T-helper 1 cell treated with Interleukin-12 subunit alpha and Interleukin-12 subunit beta and Interleukin-4 antibody, amounts not matched to agents 30 μg/mL and 1 μg/mL, for 36 hours (primary cell): ENCODE results near the gene IFT22.

Source experiments
- H3K27ac Mint-ChIP-seq: one replicate; pipeline ENCODE4 v1.8.0; 2021; ENCODE audit warnings: mild to moderate bottlenecking, mixed read lengths
- H3K27me3 Mint-ChIP-seq: one replicate; pipeline ENCODE4 v1.8.0; 2021; ENCODE audit warnings: low read depth, mixed read lengths
- H3K36me3 Mint-ChIP-seq: one replicate; pipeline ENCODE4 v1.8.0; 2021; ENCODE audit warnings: low read depth, mixed read lengths
- H3K4me1 Mint-ChIP-seq: one replicate; pipeline ENCODE4 v1.8.0; 2021; ENCODE audit warnings: low read depth, mixed read lengths
- H3K4me3 Mint-ChIP-seq: one replicate; pipeline ENCODE4 v1.8.0; 2021; ENCODE audit warnings: mild to moderate bottlenecking, moderate library complexity, mixed read lengths
- H3K9me3 Mint-ChIP-seq: one replicate; pipeline ENCODE4 v1.8.0; 2021; ENCODE audit warnings: mixed read lengths

The IFT22 gene

DNA sequence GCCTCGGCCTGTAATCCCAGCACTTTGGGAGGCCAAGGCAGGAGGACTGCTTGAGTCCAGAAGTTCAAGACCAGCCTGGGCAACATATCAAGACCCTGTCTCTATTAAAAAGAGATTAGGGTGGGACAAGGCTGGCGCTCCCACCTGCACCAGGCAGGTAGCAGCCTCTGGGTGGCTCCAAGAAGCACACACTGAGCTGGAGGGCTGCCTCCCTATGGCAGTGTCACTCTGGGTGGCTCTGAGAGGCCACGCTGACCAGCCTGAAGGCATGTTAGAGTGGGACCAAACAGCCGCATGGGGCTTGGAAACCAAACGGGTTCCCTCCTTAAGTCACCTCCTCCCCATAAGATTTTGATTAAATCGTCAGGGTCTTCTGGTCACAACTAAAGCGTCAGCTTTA is 21.3 kb upstream of the IFT22 start:
- Mint-ChIP-seq H3K36me3 (no peaks in the 10 kb centered on the region), H3K27me3 (peaks cover 3% of the 10 kb centered on the region), H3K4me1 (no peaks in the 10 kb centered on the region), H3K4me3 (no peak overlapping the region), H3K27ac (no peak overlapping the region), H3K9me3 (no peaks in the 10 kb centered on the region)

DNA sequence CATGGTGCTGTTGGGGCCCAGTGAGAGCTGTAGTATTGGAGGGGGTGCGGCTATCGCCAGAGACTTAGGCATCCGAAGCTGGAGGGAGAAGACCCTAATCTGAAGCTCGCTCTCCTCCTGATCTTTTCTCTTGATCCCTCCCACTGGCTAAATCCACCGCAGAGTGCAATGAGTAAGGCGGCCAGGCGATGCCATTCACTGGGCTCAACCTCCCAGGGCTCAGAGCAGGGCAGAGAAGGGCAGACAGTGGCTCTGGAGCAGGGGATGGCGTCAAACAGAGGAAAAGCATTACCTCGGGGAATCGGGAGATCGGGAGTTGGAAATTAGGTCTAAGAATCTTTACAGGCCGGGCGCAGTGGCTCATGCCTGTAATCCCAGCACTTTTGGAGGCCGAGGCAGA is 18.8 kb upstream of the IFT22 start:
- Mint-ChIP-seq H3K27ac (no peak overlapping the region), H3K4me3 (no peak overlapping the region), H3K9me3 (no peaks in the 10 kb centered on the region)

DNA sequence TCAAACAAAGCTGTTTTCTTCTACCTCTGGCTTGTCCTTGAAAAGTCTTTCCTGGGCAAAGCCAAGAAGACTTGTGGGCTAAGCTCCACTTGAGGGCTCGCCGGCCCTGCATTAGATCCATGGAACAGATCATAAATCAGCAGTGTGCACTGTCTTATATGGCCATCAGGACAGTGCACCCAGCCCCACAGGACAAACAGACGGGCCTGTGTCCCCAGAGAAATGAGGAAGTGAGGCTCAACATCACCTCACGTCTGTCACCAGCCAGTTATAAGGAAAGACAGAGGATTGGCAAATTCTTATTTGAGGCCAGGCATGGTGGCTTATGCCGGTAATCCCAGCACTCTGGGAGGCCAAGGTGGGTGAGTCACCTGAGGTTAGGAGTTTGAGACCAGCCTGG is 12.3 kb upstream of the IFT22 start:
- Mint-ChIP-seq H3K9me3 (no peaks in the 10 kb centered on the region), H3K4me1 (no peaks in the 10 kb centered on the region), H3K27me3 (peaks cover 6% of the 10 kb centered on the region), H3K36me3 (no peaks in the 10 kb centered on the region), H3K27ac (no peak overlapping the region), H3K4me3 (no peak overlapping the region)

More for the DNA sequence above, 18.8 kb upstream of the IFT22 start:
- H3K27me3 Mint-ChIP-seq: peaks cover 9% of the 10 kb centered on the region
- H3K36me3 Mint-ChIP-seq: no peaks in the 10 kb centered on the region
- H3K4me1 Mint-ChIP-seq: no peaks in the 10 kb centered on the region

DNA sequence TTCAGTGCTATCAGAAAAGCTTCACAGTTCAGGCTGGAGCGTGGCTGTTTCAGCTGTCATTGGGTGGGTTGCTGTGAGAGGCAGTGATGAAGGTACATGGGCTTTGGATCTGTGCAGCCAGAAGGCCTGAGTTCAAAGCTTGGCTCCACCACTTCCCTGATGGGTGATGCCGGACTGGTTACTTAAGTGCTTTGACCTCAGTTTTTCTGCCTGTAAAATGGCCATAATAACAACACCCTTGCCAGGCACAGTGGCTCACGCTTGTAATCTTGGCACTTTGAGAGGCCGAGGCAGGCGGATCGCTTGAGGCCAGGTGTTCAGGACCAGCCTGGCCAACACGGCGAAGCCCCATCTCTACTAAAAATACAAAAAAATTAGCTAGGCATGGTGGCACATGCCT is 10.4 kb upstream of the IFT22 start:
- H3K4me1 Mint-ChIP-seq: no peaks in the 10 kb centered on the region
- no peak overlapping the region for H3K4me3 Mint-ChIP-seq
- H3K36me3 Mint-ChIP-seq: no peaks in the 10 kb centered on the region
- H3K9me3 Mint-ChIP-seq: no peaks in the 10 kb centered on the region
- peaks cover 6% of the 10 kb centered on the region for H3K27me3 Mint-ChIP-seq
- H3K27ac Mint-ChIP-seq: no peak overlapping the region

DNA sequence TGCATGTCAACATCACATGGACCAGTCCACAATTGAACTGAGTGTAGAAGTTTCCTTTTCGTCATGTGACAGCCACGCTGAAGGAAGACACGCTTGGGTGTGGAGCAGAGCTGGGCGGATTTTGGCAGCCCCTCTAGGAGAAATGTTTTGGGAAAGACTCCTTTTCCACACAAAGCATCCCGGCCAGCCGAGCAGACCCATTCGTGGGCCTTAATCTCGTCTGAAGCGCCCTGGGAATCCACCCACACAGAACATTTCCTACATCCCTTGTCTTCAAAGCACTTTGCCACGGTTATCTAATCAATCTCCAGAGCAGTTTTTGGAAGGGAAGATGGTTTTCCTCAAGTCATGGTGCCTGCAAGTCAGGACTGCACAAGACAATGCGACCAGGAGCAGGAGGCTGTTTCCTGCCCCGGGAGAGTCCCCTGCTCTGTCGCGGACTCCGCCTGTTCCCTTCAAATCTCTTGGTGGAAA is 8.4 kb upstream of the IFT22 start:
- Mint-ChIP-seq H3K4me3 (no peak overlapping the region), H3K27me3 (no peaks in the 10 kb centered on the region), H3K27ac (no peak overlapping the region), H3K36me3 (no peaks in the 10 kb centered on the region), H3K4me1 (no peaks in the 10 kb centered on the region), H3K9me3 (no peaks in the 10 kb centered on the region)

DNA sequence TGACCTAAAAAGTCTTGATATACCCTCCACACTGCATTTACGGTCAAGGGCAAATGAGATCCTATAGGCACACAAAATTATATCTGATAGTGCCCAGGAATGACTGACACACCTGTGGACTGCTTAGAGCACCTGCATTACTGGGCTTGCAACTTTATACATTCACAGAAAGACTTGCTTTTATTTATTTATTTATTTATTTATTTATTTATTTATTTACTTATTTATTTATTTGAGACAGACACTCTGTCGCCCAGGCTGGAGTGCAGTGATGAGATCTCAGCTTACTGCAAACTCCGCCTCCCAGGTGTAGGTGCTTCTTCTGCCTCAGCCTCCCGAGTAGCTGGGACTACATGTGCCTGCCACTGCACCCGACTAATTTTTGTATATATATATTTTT is 6.5 kb upstream of the IFT22 start:
- Mint-ChIP-seq H3K9me3 (no peaks in the 10 kb centered on the region), H3K36me3 (no peaks in the 10 kb centered on the region), H3K27me3 (peaks cover 4% of the 10 kb centered on the region), H3K4me1 (no peaks in the 10 kb centered on the region), H3K4me3 (no peak overlapping the region), H3K27ac (no peak overlapping the region)

DNA sequence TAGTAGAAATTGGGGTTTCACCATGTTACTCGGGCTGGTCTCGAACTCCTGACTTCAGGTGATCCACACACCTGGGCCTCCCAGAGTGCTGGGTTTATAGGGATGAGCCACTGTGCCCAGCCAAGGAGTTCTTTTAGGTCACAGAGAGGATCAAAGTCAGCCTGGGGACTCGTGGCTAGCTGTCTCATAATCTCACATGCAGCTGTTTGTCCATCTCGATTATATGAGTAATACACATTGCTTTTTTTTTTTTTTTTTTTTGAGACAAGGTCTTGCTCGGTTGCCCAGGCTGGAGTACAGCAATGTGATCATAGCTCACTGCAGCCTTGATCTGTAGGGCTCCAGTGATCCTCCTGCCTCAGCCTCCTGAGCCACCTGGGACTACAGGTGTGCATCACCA is 2.2 kb downstream of the IFT22 start:
- no peak overlapping the region for H3K4me3 Mint-ChIP-seq
- H3K27ac Mint-ChIP-seq: no peak overlapping the region
- H3K4me1 Mint-ChIP-seq: peaks cover 13% of the 10 kb centered on the region
- peaks cover 5% of the 10 kb centered on the region for H3K36me3 Mint-ChIP-seq
- H3K27me3 Mint-ChIP-seq: no peaks in the 10 kb centered on the region
- no peaks in the 10 kb centered on the region for H3K9me3 Mint-ChIP-seq

DNA sequence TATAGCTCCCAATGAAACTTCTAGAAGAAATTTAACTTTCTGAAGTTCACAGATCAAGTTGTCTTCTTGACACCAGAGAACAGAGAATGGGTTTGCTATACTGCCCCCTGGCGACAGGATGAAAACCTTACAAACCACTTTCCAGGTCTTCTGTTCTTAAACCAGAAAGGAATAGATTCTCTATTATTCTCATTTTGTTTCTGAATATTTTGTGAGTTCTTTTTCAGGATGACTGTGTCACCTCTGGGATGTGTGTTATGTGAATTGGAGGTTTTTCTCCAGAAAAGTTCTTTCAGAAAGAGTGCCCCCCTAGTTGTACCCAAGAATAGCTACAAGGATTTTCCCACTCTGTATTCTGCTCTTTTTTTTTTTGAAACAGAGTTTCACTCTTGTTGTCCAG is 6.3 kb downstream of the IFT22 start:
- no peaks in the 10 kb centered on the region for H3K27me3 Mint-ChIP-seq
- H3K27ac Mint-ChIP-seq: no peak overlapping the region
- no peak overlapping the region for H3K4me3 Mint-ChIP-seq
- peaks cover 2% of the 10 kb centered on the region for H3K4me1 Mint-ChIP-seq
- H3K9me3 Mint-ChIP-seq: peaks cover 7% of the 10 kb centered on the region
- H3K36me3 Mint-ChIP-seq: peaks cover 12% of the 10 kb centered on the region

DNA sequence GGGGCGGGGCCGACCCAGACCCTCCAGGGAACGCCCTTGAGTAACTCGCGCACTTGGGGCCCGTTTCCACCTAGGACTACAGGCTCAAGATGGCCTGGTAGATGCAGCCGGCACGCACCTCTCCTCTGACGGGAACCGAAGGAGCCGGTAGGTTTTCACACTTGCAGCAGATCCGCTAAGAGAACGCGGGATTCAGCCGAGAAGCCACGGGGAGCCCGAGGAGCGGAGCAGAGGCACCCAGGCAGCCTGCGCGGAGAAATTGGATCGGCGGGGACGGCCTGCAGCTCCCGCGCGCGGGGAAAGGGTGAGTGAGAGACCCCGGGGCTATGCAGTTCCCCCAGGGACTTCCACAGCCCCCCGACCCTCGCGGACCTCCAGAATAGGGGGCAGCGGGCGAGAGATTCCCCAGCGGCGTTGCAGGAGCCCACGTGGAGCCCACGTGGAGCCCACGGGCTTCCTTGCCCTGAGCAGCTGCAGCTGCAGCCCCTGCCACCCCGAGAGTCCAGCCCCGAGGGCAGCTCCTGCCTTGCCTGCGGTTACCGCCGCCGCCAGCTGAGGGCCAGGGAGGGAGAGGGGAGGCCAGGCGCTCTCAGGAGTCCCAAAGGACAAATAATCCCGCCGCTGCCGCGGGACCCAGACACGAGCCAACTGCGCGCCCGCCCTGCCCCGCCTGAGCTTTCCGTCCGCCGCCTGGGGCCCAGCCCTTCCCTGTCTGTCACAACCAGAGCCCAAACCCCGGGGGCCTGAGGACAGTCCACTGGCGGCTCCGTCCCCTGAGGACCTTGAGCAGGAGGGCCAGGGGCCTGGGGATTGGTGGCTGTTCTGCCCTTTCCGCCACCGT is 13.1 kb downstream of the IFT22 start:
- Mint-ChIP-seq H3K4me3 (peak overlapping the region; percentile 84), H3K9me3 (peaks cover 26% of the 10 kb centered on the region), H3K27ac (peak overlapping the region; percentile 57), H3K36me3 (peaks cover 22% of the 10 kb centered on the region), H3K27me3 (peaks cover 23% of the 10 kb centered on the region), H3K4me1 (peaks cover 3% of the 10 kb centered on the region)

DNA sequence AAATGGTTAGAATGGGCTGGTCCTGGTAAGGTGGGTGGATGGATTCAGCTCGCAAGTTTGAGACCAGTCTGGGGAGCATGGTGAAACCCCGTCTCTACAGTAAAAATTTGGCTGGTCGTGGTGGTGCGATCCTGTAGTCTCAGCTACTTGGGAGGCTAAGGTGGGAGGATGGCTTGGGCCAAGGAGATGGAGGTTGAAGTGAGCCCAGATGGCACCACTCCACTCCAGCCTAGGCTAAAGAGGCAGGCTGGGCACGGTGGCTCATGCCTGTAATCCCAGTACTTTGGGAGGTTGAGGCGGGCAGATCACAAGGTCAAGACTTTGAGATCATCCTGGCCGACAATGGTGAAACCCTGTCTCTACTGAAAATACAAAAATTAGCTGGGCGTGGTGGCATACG is 15.3 kb downstream of the IFT22 start:
- Mint-ChIP-seq H3K27me3 (peaks cover 32% of the 10 kb centered on the region), H3K4me3 (no peak overlapping the region), H3K27ac (no peak overlapping the region), H3K36me3 (peaks cover 21% of the 10 kb centered on the region), H3K4me1 (peaks cover 3% of the 10 kb centered on the region), H3K9me3 (peaks cover 25% of the 10 kb centered on the region)

DNA sequence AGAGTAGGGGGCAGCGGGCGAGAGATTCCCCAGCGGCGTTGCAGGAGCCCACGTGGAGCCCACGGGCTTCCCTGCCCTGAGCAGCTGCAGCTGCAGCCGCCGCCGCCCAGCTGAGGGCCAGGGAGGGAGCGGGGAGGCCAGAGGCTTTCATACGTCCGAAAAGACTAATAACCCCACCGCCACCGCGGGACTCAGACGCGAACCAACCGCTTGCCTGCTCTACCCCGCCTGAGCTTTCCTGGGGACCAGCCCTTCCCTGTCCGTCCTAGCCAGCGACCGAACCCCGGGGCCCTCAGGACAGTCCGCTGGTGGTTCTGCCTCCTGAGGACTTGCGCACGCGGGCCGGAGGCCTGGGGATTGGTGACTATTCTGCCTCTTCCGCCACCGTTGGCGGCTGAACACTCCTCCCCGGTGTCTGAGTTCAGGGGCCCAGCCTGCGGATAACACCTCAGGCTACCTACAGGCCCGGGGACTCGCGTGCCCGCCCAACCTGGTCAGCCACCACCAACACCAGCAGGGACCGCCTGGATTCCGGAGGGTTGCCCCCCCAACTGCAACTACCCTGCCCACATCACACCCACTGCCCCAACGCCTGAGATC is 18.4 kb downstream of the IFT22 start:
- no peak overlapping the region for H3K27ac Mint-ChIP-seq
- peaks cover 6% of the 10 kb centered on the region for H3K4me1 Mint-ChIP-seq
- H3K27me3 Mint-ChIP-seq: peaks cover 49% of the 10 kb centered on the region
- H3K36me3 Mint-ChIP-seq: peaks cover 16% of the 10 kb centered on the region
- no peak overlapping the region for H3K4me3 Mint-ChIP-seq
- H3K9me3 Mint-ChIP-seq: peaks cover 20% of the 10 kb centered on the region

DNA sequence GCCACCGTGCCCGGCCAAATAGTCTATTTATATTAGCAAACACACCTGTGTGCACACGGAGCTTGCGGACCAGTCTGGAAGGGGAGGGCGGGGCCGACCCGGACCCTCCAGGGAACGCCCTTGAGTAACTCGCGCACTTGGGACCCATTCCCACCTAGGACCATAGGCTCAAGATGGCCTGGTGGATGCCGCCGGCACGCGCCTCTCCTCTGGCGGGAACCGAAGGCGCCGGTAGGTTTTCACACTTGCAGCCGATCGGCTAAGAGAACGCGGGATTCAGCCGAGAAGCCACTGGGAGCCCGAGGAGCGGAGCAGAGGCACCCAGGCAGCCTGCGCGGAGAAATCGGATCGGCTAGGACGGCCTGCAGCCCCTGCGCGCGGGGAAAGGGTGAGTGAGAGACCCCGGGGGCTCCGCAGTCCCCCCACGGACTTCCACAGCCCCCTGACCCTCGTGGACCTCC is 18.9 kb downstream of the IFT22 start:
- peaks cover 53% of the 10 kb centered on the region for H3K27me3 Mint-ChIP-seq
- H3K9me3 Mint-ChIP-seq: peaks cover 20% of the 10 kb centered on the region
- H3K4me3 Mint-ChIP-seq: no peak overlapping the region
- peaks cover 4% of the 10 kb centered on the region for H3K4me1 Mint-ChIP-seq
- H3K27ac Mint-ChIP-seq: no peak overlapping the region
- peaks cover 14% of the 10 kb centered on the region for H3K36me3 Mint-ChIP-seq

DNA sequence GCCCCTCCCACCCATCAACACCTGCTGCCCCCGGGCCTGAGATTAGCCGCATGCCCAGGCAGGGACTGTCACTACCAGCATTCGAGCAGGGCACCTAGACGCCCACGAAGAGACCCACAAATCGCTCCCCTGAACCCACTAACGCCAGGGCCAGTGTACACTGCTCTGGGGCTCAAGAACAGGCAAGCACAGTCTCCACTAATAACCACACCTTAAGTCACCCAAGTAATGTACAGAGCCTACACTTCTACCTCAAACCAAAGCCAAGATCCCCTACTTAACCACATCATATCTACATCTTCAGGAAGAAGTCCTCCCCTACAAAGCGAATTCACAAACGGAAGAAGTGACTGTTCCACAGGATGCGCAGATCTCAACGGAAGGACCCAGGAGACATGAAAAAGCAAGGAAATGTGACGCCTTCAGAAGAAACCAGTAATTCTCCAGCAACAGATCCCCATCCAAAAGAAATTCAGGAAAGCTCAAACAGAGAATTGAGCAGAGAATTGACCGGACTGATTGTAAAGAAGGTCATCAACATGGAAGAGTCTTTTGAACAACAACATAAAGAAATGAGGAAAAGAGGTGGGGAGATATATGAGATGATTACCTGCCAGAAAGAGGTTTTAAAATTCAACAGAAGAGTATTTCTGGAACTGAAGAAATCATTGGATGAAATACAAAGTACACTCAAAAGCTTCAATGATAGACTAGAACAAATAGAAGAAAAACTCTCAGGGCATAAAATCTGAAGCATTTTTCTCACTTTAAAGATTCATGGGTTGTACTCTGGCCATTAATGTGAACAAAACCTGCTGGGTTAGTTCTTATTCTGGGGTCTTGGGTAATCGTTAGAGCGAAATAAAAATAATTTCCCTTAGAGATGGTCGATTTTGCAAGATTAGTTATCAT is 20.9 kb downstream of the IFT22 start:
- Mint-ChIP-seq H3K36me3 (peaks cover 14% of the 10 kb centered on the region), H3K27me3 (peaks cover 47% of the 10 kb centered on the region), H3K4me1 (peaks cover 4% of the 10 kb centered on the region), H3K27ac (no peak overlapping the region), H3K9me3 (peaks cover 20% of the 10 kb centered on the region), H3K4me3 (no peak overlapping the region)
